Transverse colon (tissue), 4 donors: ENCODE data around the gene CFAP97D2. TPM values are rescaled to one million over a fixed set of nuclear protein-coding genes. Genes with fewer than 3 reads are reported as not detected.

Experiments
- DNase-seq: peaks from one replicate; pipeline ENCODE4 v3.0.0-alpha.2; 2019
- H3K27ac ChIP-seq, 4 donors: fragments of 200-600 bp; sonication (generic); 2 replicates each; pipeline ENCODE4 v1.5.1; 2016 to 2018; ENCODE audit warnings: inconsistent platforms in 4 of 4
- H3K27me3 ChIP-seq: fragments of 200-600 bp; sonication (generic); 2 replicates; pipeline ENCODE4 v1.5.1; 2017; ENCODE audit warnings: inconsistent platforms
- H3K36me3 ChIP-seq, 4 donors: fragments of 200-600 bp; sonication (generic); 2 replicates each; pipeline ENCODE4 v1.5.1; 2017 to 2019; ENCODE audit warnings: inconsistent platforms in 4 of 4
- H3K4me1 ChIP-seq, 4 donors: fragments of 200-600 bp; sonication (generic); 2 replicates each; pipeline ENCODE4 v1.5.1; 2017 to 2020; ENCODE audit warnings: inconsistent platforms in 4 of 4
- H3K4me3 ChIP-seq, 4 donors: fragments of 200-600 bp; sonication (generic); 1 replicate in 1 of 4; 2 replicates in 3 of 4; pipeline versions ENCODE4 v1.5.1 to v1.6.1; 2017 to 2019; ENCODE audit warnings: inconsistent platforms in 4 of 4
- H3K9me3 ChIP-seq, 2 donors: fragments of 200-600 bp; sonication (generic); 2 replicates each; pipeline ENCODE4 v1.5.1; 2017 to 2019; ENCODE audit warnings: inconsistent platforms in 2 of 2
- CTCF ChIP-seq, 5 experiments: fragments of 200-600 bp in 3 of 5; fragments of 450-650 bp in 2 of 5; sonication (generic) in 3 of 5; IDR thresholded peaks; 1 replicate in 2 of 5; 2 replicates in 3 of 5; pipeline ENCODE4 v1.5.1; 2016 to 2017; ENCODE audit warnings: antibody characterized with exemption in 5 of 5, inconsistent platforms in 3 of 5, mild to moderate bottlenecking in 2 of 5, moderate library complexity in 1 of 5
- EP300 ChIP-seq: sonication (generic); formaldehyde crosslinking; IDR thresholded peaks from one replicate; pipeline ENCODE4 v1.6.1; 2017; ENCODE audit warnings: antibody characterized with exemption, low read depth
- POLR2A ChIP-seq: fragments of 450-650 bp; IDR thresholded peaks from one replicate; pipeline ENCODE4 v1.6.1; 2016; ENCODE audit warnings: antibody characterized with exemption, mild to moderate bottlenecking, moderate library complexity
- POLR2AphosphoS5 ChIP-seq, 3 donors: sonication (generic); formaldehyde crosslinking; IDR thresholded peaks; one replicate each; pipeline ENCODE4 v1.6.1; 2016; ENCODE audit warnings: antibody characterized with exemption in 3 of 3
- WGBS, 2 donors: methylation state at CpG; one replicate each; pipeline ENCODE4 v1.1.5; 2018; ENCODE audit warnings: low coverage in 1 of 2; 5-methylcytosine and 5-hydroxymethylcytosine counted together
- in situ Hi-C, 4 donors: fragments of 200-750 bp; cut with MboI; loops; one replicate each; pipeline versions ENCODE4 v1.15.0 to v1.15.1; 2017; ENCODE audit warnings: low sequenced_read_pairs in 3 of 4, low pct_ligation_motif_present in 1 of 4, low pct_unique_long_range_greater_than_20kb in 1 of 4
- intact Hi-C: fragments of 100-400 bp; cut with DNase I; formaldehyde crosslinking; loops from one replicate; pipeline ENCODE4 v1.15.1; 2023; ENCODE audit warnings: low total_unique reads
- total RNA-seq, 4 donors: library from RNA; depleted of rRNA; stranded (reverse); fragments of >200 nt; gene quantifications; one replicate each; pipeline ENCODE4 v1.1.0, GENCODE V29; 2016

Gene CFAP97D2
- total RNA-seq, 4 donors from 2014 or later: not detected

DNA sequence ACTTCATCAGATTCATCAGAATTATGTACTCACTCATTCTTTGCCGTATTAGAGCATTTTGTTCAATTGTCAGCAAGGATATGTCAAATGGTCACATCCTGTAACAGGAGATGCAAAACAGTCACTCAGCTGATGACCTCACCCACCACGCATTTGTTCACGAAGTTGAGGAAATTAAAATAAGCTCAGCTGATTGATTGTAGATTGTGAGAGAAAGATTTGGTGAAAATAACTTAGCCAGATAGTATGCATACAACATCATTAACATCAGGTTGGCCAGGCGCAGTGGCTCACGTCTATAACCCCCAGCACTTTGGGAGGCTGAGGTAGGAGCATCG lies 33.1 kb downstream of the CFAP97D2 start:
- intact Hi-C loops (no loop called here), in situ Hi-C loops (no loop called here)
- Histone ChIP-seq H3K36me3 (no peaks in the 10 kb centered on the region), H3K4me3 (no peak overlapping the region), H3K9me3 (no peaks in the 10 kb centered on the region), H3K27me3 (peaks cover 7% of the 10 kb centered on the region), H3K4me1 (no peaks in the 10 kb centered on the region), H3K27ac (no peak overlapping the region)
- WGBS, 2 donors: 68 to 79% methylated on average over 4 to 6 of the region's 6 CpGs
- DNase-seq: no peak
- no peak for TF ChIP-seq POLR2A

DNA sequence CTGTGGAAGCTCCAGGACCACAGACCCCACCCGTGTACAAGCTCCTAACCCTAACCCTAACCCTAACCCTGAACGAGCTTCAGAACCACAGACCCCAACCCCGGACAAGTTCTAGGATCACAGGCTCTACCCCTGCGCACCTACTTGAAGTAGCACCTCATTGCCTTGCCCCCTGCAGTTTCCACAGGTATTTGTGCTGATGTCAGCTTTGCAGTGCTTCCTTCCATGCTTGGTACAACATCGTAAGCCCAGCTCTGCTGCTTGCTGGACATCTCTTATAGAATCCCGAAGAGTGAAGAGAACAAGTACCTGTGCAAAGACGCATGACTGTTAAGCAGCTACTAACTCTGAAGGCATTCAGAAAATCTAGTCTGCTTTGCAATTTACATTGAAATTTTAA lies 34.9 kb downstream of the CFAP97D2 start:
- H3K36me3 ChIP-seq: no peaks in the 10 kb centered on the region
- no peak overlapping the region for H3K27ac ChIP-seq
- WGBS, 2 donors: 69% methylated on average over 7 of the region's 7 CpGs; no CpG with 5 or more reads in 1 of the 2 donors
- intact Hi-C loops: no loop called here
- no peak for TF ChIP-seq POLR2AphosphoS5 (IDR thresholded peaks at IDR 0.05)
- TF ChIP-seq POLR2A: no peak
- no peak for TF ChIP-seq EP300
- TF ChIP-seq CTCF (IDR thresholded peaks at IDR 0.05): no peak
- DNase-seq: no peak
- no peaks in the 10 kb centered on the region for H3K4me1 ChIP-seq
- H3K27me3 ChIP-seq: peaks cover 7% of the 10 kb centered on the region
- in situ Hi-C loops: no loop called here
- no peak overlapping the region for H3K4me3 ChIP-seq
- H3K9me3 ChIP-seq: no peaks in the 10 kb centered on the region

DNA sequence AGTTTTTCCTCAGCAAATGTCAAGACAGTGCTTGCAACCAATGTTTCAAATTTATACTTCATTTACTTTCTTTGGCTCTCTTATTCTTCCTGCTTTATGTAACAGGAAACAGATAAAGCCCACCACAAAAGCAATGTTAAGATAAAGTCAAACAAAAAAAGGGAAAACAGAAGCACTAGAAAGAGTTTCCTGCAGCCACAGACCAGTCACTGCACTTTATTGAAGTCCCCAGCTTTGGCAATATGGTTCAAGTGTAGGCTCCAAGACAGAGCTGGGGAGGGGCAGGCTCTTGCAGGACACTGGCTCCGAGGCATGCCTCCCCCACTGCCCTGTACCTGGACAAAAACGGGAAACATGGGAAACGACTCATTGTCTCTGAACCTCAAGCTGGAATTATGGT lies 40.3 kb downstream of the CFAP97D2 start:
- Histone ChIP-seq H3K9me3 (no peaks in the 10 kb centered on the region), H3K36me3 (no peaks in the 10 kb centered on the region), H3K4me1 (no peaks in the 10 kb centered on the region), H3K27ac (no peak overlapping the region), H3K27me3 (no peaks in the 10 kb centered on the region), H3K4me3 (no peak overlapping the region)
- DNase-seq: no peak
- in situ Hi-C loops: no loop called here
- intact Hi-C loops: no loop called here
- no peak for TF ChIP-seq POLR2A
- TF ChIP-seq CTCF (IDR thresholded peaks at IDR 0.05): no peak
- no peak for TF ChIP-seq POLR2AphosphoS5 (IDR thresholded peaks at IDR 0.05)
- TF ChIP-seq EP300: no peak
- WGBS, 2 donors: 69% methylated on average over 3 of the region's 3 CpGs; no CpG with 5 or more reads in 1 of the 2 donors

- TF ChIP-seq POLR2A (no peak), CTCF (IDR thresholded peaks at IDR 0.05) (no peak), EP300 (no peak)
Observed at GRCh38 chr13:114222461-114222968, 43.5 kb downstream of the CFAP97D2 start.

DNA sequence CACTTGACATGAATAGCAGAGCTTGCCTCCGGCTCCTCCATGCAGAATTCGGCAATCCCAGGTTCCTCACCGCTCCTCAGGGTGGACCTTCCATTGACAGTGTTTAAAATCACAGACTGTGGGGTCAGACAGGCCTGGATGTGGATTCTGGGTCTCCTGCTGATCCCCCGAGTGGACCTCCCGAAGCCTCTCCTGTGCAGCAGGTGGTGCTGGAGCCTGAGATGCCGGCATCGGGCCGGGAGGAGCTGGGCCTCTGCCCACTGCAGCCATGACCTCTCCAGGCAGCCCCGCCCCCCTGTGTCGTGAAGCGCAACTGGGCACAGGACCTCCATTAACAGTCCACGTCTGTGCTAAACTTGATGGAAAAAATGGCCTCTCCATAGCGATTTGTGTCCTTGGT lies 45.1 kb downstream of the CFAP97D2 start:
- peaks cover 12% of the 10 kb centered on the region for H3K27me3 ChIP-seq
- no peak overlapping the region for H3K4me3 ChIP-seq
- in situ Hi-C loops: no loop called here
- H3K27ac ChIP-seq: no peak overlapping the region
- DNase-seq: no peak
- intact Hi-C loops: no loop called here
- H3K9me3 ChIP-seq: no peaks in the 10 kb centered on the region
- no peak for TF ChIP-seq CTCF (IDR thresholded peaks at IDR 0.05)
- no peak for TF ChIP-seq EP300
- TF ChIP-seq POLR2AphosphoS5 (IDR thresholded peaks at IDR 0.05): no peak
- no peak for TF ChIP-seq POLR2A
- peaks cover 0 to 8% (median 0%) of the 10 kb centered on the region in 4 donors for H3K4me1 ChIP-seq
- no peaks in the 10 kb centered on the region for H3K36me3 ChIP-seq
- WGBS, 2 donors: 85 to 91% methylated on average over 3 to 13 of the region's 13 CpGs

More at GRCh38 chr13:114222461-114222968, 43.5 kb downstream of the CFAP97D2 start:
- Histone ChIP-seq H3K27me3 (no peaks in the 10 kb centered on the region), H3K27ac (no peak overlapping the region), H3K36me3 (no peaks in the 10 kb centered on the region), H3K9me3 (no peaks in the 10 kb centered on the region), H3K4me3 (no peak overlapping the region), H3K4me1 (peaks cover 0 to 8% (median 0%) of the 10 kb centered on the region in 4 donors)
- in situ Hi-C loops: no loop called here
- peak; percentile 30 for DNase-seq
- intact Hi-C loops: no loop called here
- 66 to 73% methylated on average over 4 to 9 of the region's 9 CpGs for WGBS, 2 donors
